HG02588 (cell line): Measurements from ENCODE around the gene MELTF.

Experiments
- ATAC-seq: cut with Tn5 transposase; IDR thresholded peaks from one replicate; pipeline ENCODE4 v1.9.1; 2021; ENCODE audit warnings: mild to moderate bottlenecking, moderate library complexity; ENCODE audit not compliant: unreplicated experiment

MELTF gene

DNA sequence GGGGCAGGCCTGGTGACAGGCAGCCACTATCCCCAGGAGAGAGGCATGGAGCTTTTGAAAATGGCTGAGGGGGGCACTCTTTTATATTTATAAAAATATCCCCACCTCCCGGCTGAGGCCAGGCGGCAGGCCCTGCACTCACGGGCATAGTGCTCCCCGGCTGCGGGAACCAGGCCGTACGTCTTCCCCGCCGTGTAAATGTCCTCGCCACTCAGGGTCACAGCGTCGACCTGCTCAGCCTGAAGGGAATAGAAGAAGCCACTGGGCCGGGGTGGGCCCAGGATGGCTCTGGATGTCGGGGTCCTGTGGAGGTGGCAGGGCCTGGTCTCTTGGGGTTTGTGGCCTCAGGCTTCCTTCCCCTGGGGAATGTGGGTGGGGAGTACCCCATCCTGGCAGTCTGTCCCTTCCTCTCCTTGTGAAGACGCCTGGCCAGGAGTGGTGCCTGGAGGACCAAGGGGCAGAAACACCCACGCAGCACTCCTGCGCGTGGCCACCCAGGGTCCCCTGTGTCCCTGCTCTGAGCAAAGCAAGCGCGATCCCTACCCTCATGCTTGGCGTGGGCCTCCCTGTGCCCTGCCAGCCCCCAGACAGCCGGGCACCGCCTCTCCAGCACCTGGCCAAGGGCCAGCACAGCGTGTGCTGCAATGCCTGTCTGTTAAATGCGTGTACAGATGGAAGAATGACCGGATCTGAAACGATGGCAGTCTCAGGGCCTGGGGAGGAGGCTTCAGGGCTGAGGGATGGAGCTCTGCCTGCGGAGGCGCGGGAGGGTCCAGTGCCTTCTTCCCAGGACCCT is 18.9 kb downstream of the MELTF start:
- no peak for ATAC-seq

GRCh38 chr3:197009532-197010019 is 20.0 kb downstream of the MELTF start:
- ATAC-seq = no peak

DNA sequence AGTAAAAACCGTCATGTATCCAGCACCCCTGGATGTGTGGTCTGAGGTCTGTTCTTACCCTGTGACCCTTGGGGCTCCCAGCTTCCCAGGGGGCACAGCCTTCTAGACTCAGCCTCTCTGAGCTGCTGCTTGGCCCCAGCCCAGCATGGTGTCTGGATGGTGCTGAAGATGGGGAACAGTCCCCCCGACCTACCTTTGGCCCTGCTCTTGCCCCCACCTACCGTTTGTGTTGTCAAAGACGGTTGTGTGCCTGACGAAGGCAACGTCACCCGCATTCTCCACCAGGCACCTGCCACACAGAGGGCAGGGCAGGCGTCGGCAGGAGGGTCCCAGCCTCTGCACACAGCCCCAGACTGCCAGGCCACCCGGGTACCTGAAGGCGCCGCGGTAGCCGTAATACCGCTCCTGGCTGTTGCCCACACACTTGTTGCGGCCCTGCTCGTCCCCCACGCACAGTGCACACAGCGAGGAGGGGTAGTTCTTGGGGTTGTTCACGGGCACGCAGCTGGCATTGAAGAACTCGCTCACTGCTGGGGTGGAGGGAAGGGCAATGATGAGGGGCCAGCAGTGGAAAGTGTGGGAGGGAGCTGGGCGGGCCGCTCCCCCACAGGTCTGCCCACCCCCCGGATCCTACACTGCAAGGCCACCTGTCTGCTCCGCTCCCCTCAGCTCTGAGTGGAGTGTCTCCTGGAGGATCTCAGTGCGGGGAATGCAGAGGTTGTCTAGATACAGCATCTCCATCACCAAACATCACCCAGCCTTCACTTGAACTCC is 21.0 kb downstream of the MELTF start:
- ATAC-seq = no peak

DNA sequence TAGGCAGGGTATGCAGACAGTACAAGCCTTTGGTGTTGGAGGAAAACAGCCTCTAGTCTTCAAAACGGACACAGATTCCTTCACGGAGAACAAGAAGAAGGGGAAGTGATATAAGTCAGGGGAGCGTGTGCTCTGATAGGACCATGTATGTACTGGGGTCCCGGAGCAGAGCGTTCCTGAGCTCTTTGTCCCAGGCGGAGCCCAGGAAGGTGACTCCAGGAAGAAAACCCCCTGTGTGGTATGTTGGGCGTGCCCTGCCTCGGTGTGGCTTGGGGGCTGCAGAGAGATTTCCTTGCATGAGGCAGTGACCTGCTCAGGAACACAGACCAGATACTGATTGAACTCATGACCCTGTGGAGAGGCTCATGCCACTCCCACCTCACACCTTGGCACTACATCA is 21.7 kb downstream of the MELTF start:
- ATAC-seq = no peak

DNA sequence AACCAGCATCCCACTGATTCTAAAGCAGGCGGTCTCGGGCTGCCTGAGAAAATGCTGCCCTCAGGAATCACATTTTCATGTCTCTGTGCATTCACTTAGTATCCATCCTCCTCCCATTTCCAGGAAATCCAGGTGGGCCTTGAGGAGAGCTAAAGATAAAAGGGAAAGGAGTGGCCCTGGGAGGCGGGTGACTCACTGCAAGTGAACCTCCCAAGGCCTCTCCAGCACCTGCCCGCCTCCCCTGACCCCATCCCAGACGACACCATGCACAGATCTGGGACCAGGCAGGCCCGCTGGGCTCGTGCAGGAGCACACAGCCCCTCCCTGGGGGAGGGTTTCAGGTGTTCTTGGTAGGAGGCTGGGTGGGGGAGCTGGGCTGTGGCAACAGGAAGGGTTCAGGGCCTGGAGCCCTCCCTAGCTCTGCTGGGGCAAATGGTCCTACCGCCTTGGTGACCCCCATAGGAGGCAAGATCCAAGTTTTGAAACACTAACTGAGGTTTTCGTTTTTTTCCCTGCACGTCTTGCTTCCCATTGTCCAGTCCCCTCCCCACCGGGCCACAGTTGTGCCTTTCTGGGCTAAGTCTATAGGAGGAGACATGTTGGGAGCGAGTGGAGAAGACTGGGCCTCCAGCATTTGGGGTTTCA is 22.2 kb downstream of the MELTF start:
- no peak for ATAC-seq

GRCh38 chr3:197006860-197007259 is 22.8 kb downstream of the MELTF start:
- ATAC-seq = no peak

- no peak for ATAC-seq
Observed at GRCh38 chr3:197006446-197006845, 23.2 kb downstream of the MELTF start.

DNA sequence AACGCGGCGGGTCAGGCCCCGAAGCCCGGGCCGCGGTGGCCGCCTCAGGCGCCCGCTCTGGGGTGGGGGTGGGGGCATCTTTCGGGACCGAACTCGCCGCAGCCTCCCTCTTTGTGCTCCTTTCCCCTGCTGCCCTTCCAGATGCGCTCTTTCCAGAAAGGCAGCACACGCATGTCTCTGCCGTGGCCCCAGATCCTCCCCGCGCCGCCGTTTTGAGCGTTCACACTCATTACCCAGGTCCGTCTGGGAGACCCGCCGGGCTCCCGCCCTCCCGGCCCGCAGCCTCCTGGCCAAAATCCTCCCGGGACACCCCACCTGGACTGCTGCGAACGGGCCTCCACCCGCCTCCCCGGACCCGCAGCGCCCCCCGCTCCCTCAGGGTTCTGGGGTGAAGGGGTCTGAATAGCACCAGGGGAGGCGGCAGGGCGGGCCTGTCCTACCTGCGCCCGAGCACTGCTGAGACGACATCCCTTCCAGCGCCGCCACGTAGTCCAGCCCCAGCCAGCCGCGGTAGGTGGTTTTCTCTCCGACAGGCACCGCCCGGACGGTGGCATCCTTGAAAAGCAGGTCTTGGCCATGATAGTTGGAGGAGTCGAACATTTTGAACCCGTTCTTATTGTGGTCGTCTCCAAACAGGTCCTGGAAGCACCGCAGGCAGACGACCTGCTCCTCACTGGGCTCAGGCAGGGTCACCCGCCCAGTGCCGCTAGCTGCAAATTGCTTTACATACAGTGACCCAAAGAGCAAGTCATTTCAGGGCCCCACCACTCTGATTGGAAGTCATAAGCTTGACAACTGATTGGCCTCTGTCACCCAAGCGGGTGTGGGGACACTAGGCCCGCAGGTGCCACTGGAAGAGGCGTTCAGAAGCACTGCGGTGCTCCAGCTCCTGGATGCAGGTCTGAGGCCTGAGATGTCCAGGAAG is 25.9 kb downstream of the MELTF start:
- ATAC-seq = peak; percentile 14

GRCh38 chr3:197002701-197003454 is 26.7 kb downstream of the MELTF start:
- ATAC-seq = peak; percentile 78

DNA sequence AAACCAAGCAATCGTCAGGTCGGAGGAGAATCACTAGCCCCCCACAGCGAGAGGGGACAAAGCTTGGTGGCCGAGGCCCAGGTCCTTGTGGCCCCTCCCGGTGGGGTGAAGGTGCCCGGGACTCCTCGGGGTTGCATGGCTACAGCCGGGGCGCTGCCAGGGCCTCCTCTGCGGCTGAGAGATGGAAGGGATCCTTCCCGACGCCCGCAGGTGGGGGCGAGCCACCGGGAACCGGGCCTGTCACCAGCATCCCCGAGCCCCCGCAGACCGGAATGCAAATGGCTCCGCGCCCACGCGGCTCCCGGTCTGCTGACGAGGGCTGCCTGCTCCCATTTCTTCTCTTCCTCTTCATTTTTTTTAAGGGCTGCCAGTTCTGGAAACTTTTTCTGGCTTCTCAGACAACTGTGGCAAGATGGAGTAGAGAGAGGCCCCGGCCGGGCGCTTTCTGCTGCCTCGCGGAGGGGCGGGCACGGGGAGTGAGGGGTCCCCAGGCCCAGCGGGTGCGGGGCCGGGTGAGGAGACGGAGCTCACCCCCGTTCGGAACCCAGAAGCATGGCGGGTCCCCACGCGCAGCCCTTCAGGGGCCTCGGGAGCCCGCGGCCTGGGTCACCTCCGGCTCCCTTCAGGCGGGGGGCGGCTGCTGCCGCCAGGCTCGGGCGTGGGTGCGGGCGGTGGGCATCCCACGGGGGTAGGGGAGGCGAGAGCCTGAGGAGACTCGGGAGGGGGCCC is 27.5 kb downstream of the MELTF start:
- ATAC-seq = no peak

DNA sequence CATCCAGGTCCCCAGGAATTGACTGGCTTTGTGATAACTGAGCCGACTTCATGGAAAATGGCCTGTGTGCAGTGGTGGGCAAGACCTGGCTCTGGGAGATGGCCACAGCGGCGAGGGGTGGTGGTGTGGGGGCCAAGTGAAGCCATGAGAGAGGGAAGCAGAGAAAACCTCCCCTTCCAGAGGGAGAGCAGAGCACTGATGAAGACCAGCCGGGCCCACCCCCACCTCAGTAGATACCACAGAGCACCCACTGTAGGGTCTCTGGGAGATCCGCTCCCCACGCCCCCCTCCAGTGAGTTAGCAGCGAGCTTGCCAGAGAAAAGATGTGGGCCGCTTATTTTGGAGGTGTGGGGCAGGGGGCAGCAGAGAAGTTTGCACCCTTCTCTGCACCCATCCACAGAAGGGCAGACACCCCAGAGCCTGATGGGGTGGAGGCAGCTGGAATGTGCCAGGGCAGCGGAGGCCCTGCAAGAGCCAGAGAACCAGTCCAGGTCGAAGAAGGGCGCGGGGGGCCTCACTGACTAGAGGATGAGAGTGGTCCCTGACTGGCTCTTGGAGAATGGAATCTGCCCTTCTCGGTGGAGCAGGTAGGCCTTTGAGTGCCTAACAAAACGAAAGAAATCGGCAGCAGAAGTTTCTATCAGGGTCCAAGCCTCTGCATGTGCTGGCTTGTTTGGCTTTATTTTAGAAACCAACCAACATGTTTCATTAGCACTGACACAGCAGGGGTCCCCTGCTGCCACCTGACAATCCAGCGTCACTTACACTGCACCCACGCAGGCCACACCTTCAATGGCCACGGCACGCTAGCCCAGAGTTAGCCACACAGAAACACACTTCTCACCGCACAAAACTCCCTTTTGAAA is 28.3 kb downstream of the MELTF start:
- no peak for ATAC-seq

DNA sequence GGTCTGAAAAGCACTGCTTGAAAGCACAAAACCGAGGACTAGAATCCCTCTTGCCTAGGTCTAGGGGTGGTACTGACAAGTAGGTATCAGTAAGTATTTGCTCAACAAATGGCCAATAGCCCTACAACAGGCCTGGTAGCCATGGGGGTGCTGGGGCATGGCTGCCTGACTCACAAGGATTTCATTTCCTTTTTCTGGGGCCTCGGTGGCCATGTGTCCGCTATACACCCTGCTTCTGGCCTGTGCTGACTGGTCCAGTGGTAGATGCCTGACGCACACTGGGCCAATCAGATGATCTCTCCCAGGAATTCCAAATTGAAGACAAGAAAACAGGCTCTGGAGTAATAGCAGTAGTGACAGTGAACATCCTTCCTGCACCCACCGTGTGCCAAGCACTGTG is 29.4 kb downstream of the MELTF start:
- no peak for ATAC-seq

GRCh38 chr3:196998966-196999760 is 30.5 kb downstream of the MELTF start:
- no peak for ATAC-seq

GRCh38 chr3:196997311-196997710 is 32.3 kb downstream of the MELTF start:
- no peak for ATAC-seq

DNA sequence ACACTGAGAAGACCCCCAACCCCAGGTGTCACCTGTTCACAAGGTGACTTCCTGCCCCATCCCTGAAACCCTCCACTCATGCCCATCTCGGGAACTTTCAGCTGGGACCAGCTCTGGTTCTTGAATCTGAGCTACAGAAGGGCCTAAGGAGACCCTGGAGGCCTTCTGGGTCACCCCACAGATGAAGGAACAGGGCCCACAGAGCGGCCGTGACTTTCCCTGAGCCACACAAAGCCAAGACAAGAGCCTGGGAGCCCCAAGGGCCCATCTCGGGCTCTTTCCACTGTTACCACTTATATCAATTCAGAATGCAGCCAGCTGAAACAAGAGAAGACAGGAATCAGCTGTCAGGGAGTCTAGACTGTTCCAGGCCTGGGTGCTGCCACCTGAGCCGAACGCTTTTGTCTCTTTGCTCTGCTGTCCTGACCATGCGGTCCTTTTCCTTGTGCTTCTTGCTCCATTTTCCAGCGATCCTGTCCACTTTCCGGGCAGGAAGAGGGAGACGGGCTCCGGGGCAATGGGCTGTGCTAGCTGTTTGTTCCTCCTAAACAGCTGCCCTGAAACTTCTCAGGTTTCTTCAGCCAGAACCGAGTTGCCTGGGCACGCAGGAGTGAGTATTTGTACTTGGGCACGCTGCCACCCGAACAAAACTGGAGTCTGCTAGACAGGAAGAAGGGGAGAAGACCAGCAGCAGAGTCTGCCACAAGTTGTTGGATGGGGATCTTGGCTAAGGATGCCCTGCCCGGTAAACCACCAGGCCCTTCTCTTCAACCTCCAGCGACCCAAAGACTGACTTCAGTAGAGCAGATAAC is 33.0 kb downstream of the MELTF start:
- no peak for ATAC-seq

DNA sequence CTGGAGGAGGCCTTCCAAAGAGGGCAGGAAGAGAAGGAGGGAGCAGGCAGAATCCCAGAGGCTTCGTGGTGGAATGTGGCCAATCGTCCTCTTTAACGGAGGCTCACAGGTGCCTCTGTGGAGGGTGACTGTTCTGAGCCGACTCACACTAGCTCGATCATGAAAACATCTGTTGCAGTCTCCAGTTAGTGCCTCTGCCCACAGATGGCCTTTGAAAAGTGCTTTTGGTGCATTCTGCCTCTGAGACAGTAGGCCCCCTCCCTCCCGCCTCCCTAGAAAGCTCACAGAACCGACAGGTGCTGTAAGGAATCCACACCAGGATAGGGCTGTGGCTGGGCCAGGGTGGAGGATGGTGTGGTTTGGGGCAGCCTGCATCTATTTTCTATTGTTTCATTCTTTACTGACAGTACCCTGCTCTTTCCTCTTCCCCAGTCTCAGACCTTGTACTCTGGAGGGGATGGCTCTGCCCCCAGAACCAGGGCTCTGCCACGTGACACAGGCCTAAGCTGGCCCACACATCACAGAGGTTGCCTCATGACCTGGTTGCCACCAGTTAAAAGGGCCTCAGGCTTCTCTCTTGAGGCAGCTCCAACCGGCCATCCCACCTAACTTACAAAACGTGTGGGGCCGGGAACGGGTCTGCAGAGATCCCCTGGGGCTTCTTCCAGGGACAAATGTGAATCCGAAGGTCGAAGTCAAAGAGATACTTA is 33.8 kb downstream of the MELTF start:
- no peak for ATAC-seq
